Transverse colon (tissue), 3 donors: Measurements from ENCODE around the gene STAM2.

Experiments
- POLR2A ChIP-seq: fragments of 450-650 bp; IDR thresholded peaks from one replicate; pipeline ENCODE4 v1.6.1; 2016; ENCODE audit warnings: antibody characterized with exemption, mild to moderate bottlenecking, moderate library complexity
- TF ChIP-seq, protein P1 (sequence below), 5 experiments: fragments of 200-600 bp in 3 of 5; fragments of 450-650 bp in 2 of 5; sonication (generic) in 3 of 5; IDR thresholded peaks; 1 replicate in 2 of 5; 2 replicates in 3 of 5; pipeline ENCODE4 v1.5.1; 2016 to 2017; ENCODE audit warnings: antibody characterized with exemption in 5 of 5, inconsistent platforms in 3 of 5, mild to moderate bottlenecking in 2 of 5, moderate library complexity in 1 of 5

DNA sequence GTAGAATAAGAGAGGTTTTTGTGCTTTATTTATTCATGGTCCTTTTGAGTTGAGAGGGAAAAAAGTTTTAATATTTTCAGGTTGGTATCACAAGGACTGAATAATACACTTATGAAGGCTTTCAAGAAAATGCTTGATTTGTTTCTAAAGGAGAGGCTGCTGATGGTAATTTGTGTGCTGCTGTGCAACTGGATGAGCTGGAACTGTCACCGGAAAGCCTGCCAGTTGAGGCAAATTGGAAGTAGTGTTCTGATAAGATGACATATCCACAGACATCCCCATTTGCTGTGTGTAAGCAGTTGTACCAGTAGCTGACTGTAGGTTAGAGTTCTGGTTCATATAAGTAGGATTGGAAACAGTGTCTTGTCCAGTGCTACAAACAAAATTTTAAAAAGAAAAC lies 55.1 kb downstream of the STAM2 start:
- TF ChIP-seq, protein P1, sequence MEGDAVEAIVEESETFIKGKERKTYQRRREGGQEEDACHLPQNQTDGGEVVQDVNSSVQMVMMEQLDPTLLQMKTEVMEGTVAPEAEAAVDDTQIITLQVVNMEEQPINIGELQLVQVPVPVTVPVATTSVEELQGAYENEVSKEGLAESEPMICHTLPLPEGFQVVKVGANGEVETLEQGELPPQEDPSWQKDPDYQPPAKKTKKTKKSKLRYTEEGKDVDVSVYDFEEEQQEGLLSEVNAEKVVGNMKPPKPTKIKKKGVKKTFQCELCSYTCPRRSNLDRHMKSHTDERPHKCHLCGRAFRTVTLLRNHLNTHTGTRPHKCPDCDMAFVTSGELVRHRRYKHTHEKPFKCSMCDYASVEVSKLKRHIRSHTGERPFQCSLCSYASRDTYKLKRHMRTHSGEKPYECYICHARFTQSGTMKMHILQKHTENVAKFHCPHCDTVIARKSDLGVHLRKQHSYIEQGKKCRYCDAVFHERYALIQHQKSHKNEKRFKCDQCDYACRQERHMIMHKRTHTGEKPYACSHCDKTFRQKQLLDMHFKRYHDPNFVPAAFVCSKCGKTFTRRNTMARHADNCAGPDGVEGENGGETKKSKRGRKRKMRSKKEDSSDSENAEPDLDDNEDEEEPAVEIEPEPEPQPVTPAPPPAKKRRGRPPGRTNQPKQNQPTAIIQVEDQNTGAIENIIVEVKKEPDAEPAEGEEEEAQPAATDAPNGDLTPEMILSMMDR (IDR thresholded peaks at IDR 0.05), result no peak
- no peak for TF ChIP-seq POLR2A
